ENCODE results near the gene SPACA6. TPM values are rescaled to one million over a fixed set of nuclear protein-coding genes. Genes with fewer than 3 reads are reported as not detected.

Gene SPACA6
- total and polyA plus RNA-seq, 2 of the 8 experiments (the other 6 are each of a cell fraction or from before 2014, with no cell fraction given): 7.1 to 7.5 TPM

DNA sequence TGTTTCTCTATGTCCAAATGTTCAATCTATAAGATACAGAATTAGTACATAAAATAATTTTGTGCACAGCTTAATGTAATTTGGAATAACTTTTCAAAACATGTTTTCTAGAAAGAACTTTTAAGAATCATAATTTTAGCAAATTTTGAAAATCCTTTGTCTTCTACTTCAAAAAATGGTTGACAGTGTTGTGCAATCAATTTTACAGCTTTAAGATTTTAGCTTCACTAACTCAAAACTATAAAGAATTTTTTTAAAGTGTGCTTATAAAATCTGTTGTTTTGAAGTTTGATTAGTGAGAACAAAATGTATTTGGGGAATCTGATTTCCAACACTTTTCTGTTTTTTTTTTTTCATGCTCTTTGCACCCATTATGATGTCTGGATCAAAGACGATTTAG is 12.7 kb upstream of the SPACA6 start:
- CTCF ChIA-PET (ENCODE audit: partially characterized antibody): interaction anchor here (1.3 to 3.7 kb wide), 3 partner anchors 11 to 21 kb away, joined by 4 to 13 read pairs (median 11); no protein-coding TSS in a partner anchor
- FAIRE-seq: no peak

More for the DNA sequence above, 12.7 kb upstream of the SPACA6 start:
- Histone ChIP-seq H3K79me2 (ENCODE audit: control insufficient read depth in 1 of 2, insufficient read depth in 2 of 2, low read length in 2 of 2) (no peaks in the 10 kb centered on the region), H2BK120ac (replicated peaks; ENCODE audit: low read depth, low read length) (no peak overlapping the region), H4K8ac (ENCODE audit: extremely low read depth, insufficient read depth, low read length) (no peak overlapping the region), H4K20me1 (replicated peaks in 1 of 2; ENCODE audit: control insufficient read depth in 1 of 2, insufficient read depth in 2 of 2, low read length in 2 of 2) (no peaks in the 10 kb centered on the region), H3K4me2 (ENCODE audit: insufficient read depth in 1 of 2, low read depth in 2 of 2, low read length in 2 of 2) (no peak overlapping the region), H4K5ac (ENCODE audit: insufficient read length, low read depth, low read length) (no peak overlapping the region), H3K9me3 (ENCODE audit: insufficient read depth in 2 of 2, low read depth in 1 of 2, low read length in 1 of 2) (peaks cover 4 to 11% of the 10 kb centered on the region in 2 experiments; a peak in 2 of 4 replicates), H2BK12ac (ENCODE audit: low read depth, low read length) (no peak overlapping the region), H2BK5ac (ENCODE audit: low read depth, low read length) (no peak overlapping the region), H3K79me1 (ENCODE audit: low read depth, low read length) (no peaks in the 10 kb centered on the region), H2BK20ac (ENCODE audit: low read length) (no peak overlapping the region), H3K18ac (ENCODE audit: extremely low read depth, low read length) (no peak overlapping the region), H3K56ac (replicated peaks; ENCODE audit: insufficient read length, low read depth, low read length) (no peak overlapping the region), H3K36me3 (ENCODE audit: control insufficient read depth in 2 of 4, insufficient read depth in 4 of 4, low read length in 3 of 4) (no peaks in the 10 kb centered on the region), H3K23me2 (ENCODE audit: low read depth, low read length) (no peaks in the 10 kb centered on the region), H3K27me3 (replicated peaks in 1 of 4; ENCODE audit: control insufficient read depth in 3 of 4, extremely low read depth in 1 of 4, insufficient read depth in 3 of 4, low read length in 3 of 4) (0 out of 7 replicates have a peak, but pooled peaks cover 0 to 4% (median 0%) of the 10 kb centered on the region in 4 experiments), H3K4me1 (replicated peaks in 1 of 4; ENCODE audit: control insufficient read depth in 3 of 4, insufficient read depth in 4 of 4, low read length in 3 of 4) (no peaks in the 10 kb centered on the region), H3K4ac (replicated peaks; ENCODE audit: insufficient read length, low read depth, low read length) (no peak overlapping the region), H3K14ac (ENCODE audit: insufficient read length) (no peak overlapping the region), H3K23ac (ENCODE audit: insufficient read length) (no peak overlapping the region), H2AK5ac (ENCODE audit: low read depth, low read length) (no peak overlapping the region), H3K4me3 (ENCODE audit: extremely low read depth in 1 of 4, insufficient read depth in 2 of 4, low read depth in 3 of 4, low read length in 4 of 4) (no peak overlapping the region), H4K91ac (replicated peaks; ENCODE audit: insufficient read length, low read length) (no peak overlapping the region), H3K9ac (replicated peaks in 1 of 4; ENCODE audit: extremely low read depth in 1 of 4, low read depth in 3 of 4, low read length in 3 of 4) (no peak overlapping the region), H2AFZ (ENCODE audit: low read length) (no peak overlapping the region), H3K27ac (ENCODE audit: low read depth, low read length) (no peak overlapping the region), H2BK15ac (ENCODE audit: low read length) (no peak overlapping the region)
- POLR2A ChIA-PET (ENCODE audit: partially characterized antibody): no interaction called here
- TF ChIP-seq CEBPB (IDR thresholded peaks at IDR 0.05; ENCODE audit: low read depth, low read length) (peak; percentile 33; the same call in 1 of the 2 replicates), NRF1 (IDR thresholded peaks at IDR 0.05; ENCODE audit: low read depth, low read length) (no peak)
- no peak for DNase-seq (ENCODE audit: low read depth in 1 of 2, low spot score in 2 of 2)
- 92% methylated on average over 1 of the region's 1 CpG; no CpG with 5 or more reads in 1 of the 2 experiments for WGBS, 2 experiments (ENCODE audit: extremely low coverage in 1 of 2, insufficient coverage in 1 of 2, insufficient read length in 1 of 2, insufficient replicate concordance in 2 of 2, low coverage in 1 of 2, low lambda C conversion rate in 2 of 2, missing lambda C conversion rate in 1 of 2)
